Activated B cell treated with CpG ODN at 0.5 μM for 24 hours (primary cell): ENCODE results near the gene GRIK4. TPM values are rescaled to one million over a fixed set of nuclear protein-coding genes. Genes with fewer than 3 reads are reported as not detected.
"Not testable (repeated sequence)": the region's sequence is repeated elsewhere in the genome, so short reads cannot be mapped to it uniquely, and the experiment has no call there.

ENCODE experiments used
- ATAC-seq: fragments of 200-7000 bp; cut with Tn5 transposase; one replicate; pipeline ENCODE4 v1.10.0; 2021; ENCODE audit warnings: low read depth, mild to moderate bottlenecking, moderate library complexity
- CTCF ChIA-PET: fragments of 350-600 bp; sonication (Branson Sonifier 250); formaldehyde crosslinking; loops from one replicate; lab custom pipeline; 2021; ENCODE audit warnings: antibody characterized with exemption; lab: Charles Lee
- POLR2A ChIA-PET: fragments of 350-600 bp; sonication (Branson Sonifier 250); formaldehyde crosslinking; loops from one replicate; lab custom pipeline; 2021; ENCODE audit warnings: antibody characterized with exemption; lab: Charles Lee
- DNase-seq: peaks from one replicate; pipeline ENCODE4 v3.0.0; 2022
- H3K27ac Mint-ChIP-seq: one replicate; pipeline ENCODE4 v1.8.0; 2020; ENCODE audit warnings: mixed read lengths
- H3K27me3 Mint-ChIP-seq: one replicate; pipeline ENCODE4 v1.8.0; 2021; ENCODE audit warnings: mixed read lengths
- H3K36me3 Mint-ChIP-seq: one replicate; pipeline ENCODE4 v1.8.0; 2021; ENCODE audit warnings: low read depth, mixed read lengths
- H3K4me1 Mint-ChIP-seq: one replicate; pipeline ENCODE4 v1.8.0; 2021; ENCODE audit warnings: mixed read lengths
- H3K4me3 Mint-ChIP-seq: one replicate; pipeline ENCODE4 v1.8.0; 2020; ENCODE audit warnings: mild to moderate bottlenecking, mixed read lengths
- H3K9me3 Mint-ChIP-seq: one replicate; pipeline ENCODE4 v1.8.0; 2020; ENCODE audit warnings: mixed read lengths
- intact Hi-C: fragments of 100-400 bp; cut with micrococcal nuclease; formaldehyde crosslinking; loops from one replicate; pipeline ENCODE4 v1.15.1; 2024
- total RNA-seq: library from RNA; stranded (reverse); gene quantifications from 2 replicates; pipeline ENCODE4 v1.2.3, GENCODE V29; 2022
- TF ChIP-seq, protein P1 (sequence below): fragments of 200-600 bp; IDR thresholded peaks from one replicate; pipeline ENCODE4 v1.8.0; 2022; ENCODE audit warnings: antibody characterized with exemption, mild to moderate bottlenecking

The GRIK4 gene
- total RNA-seq, 1 donor from 2014 or later = not detected

DNA sequence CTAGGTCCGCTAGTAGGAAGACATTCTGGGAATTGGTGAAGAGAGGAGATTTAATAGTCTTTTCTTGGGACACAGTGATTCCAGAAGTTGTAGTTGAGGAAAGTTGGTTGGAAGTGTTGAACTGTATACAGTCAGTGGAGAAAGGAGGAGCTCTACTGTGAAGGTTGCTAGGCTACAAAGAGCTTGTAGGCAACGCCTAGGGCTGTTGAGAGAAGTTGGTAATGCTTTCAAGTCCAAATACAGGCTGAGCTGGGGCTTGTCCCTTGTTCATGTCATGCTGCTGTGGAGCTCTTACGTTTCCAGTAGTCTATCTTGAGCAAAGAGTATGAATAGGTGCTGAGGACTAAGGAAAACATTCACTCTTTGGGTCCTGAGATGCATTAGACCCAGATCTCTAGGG is 513.4 kb downstream of the GRIK4 start:
- POLR2A ChIA-PET = no interaction called here
- ATAC-seq = no peak
- intact Hi-C loops = loop anchor here (5.0 to 10.0 kb wide), 2 partner anchors 98 to 690 kb away; partner anchors contain the start of gene ARHGEF12

DNA sequence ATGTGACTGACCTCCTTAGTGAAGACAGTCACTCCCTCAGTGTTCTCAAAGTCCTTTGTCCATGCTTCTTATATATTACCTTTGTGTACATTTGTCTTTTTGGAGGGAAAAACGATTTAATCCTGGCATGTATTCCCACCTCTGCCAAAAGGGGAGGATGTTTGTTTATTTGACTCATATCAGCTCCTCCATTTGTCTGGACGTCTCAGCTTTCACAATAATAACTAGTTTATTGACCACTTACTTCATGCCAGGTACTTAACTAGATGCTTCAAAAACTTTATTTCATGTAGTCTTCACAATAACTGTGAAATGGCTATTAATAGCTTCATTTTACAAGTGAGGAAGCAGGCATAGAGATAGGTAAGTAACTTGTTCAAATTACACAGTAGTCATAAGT is 517.6 kb downstream of the GRIK4 start:
- POLR2A ChIA-PET = no interaction called here
- ATAC-seq = no peak
- TF ChIP-seq, protein P1, sequence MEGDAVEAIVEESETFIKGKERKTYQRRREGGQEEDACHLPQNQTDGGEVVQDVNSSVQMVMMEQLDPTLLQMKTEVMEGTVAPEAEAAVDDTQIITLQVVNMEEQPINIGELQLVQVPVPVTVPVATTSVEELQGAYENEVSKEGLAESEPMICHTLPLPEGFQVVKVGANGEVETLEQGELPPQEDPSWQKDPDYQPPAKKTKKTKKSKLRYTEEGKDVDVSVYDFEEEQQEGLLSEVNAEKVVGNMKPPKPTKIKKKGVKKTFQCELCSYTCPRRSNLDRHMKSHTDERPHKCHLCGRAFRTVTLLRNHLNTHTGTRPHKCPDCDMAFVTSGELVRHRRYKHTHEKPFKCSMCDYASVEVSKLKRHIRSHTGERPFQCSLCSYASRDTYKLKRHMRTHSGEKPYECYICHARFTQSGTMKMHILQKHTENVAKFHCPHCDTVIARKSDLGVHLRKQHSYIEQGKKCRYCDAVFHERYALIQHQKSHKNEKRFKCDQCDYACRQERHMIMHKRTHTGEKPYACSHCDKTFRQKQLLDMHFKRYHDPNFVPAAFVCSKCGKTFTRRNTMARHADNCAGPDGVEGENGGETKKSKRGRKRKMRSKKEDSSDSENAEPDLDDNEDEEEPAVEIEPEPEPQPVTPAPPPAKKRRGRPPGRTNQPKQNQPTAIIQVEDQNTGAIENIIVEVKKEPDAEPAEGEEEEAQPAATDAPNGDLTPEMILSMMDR = no peak
- H3K9me3 Mint-ChIP-seq = no peaks in the 10 kb centered on the region
- intact Hi-C loops = loop anchor here (10.0 kb wide), 1 partner anchor 694 kb away; the partner anchor contains the start of gene ARHGEF12
- no peaks in the 10 kb centered on the region for H3K27me3 Mint-ChIP-seq
- no peak for DNase-seq
- H3K36me3 Mint-ChIP-seq = peaks cover 8% of the 10 kb centered on the region
- H3K27ac Mint-ChIP-seq = no peak overlapping the region
- H3K4me1 Mint-ChIP-seq = peaks cover 18% of the 10 kb centered on the region
- CTCF ChIA-PET = no interaction called here
- no peak overlapping the region for H3K4me3 Mint-ChIP-seq

More for the DNA sequence above, 513.4 kb downstream of the GRIK4 start:
- CTCF ChIA-PET = no interaction called here
- TF ChIP-seq, protein P1 = no peak
- H3K36me3 Mint-ChIP-seq = peaks cover 3% of the 10 kb centered on the region
- H3K4me1 Mint-ChIP-seq = peaks cover 24% of the 10 kb centered on the region
- H3K4me3 Mint-ChIP-seq = peak overlapping the region; percentile 90
- H3K27me3 Mint-ChIP-seq = peaks cover 8% of the 10 kb centered on the region
- no peak for DNase-seq
- no peak overlapping the region for H3K27ac Mint-ChIP-seq
- no peaks in the 10 kb centered on the region for H3K9me3 Mint-ChIP-seq

DNA sequence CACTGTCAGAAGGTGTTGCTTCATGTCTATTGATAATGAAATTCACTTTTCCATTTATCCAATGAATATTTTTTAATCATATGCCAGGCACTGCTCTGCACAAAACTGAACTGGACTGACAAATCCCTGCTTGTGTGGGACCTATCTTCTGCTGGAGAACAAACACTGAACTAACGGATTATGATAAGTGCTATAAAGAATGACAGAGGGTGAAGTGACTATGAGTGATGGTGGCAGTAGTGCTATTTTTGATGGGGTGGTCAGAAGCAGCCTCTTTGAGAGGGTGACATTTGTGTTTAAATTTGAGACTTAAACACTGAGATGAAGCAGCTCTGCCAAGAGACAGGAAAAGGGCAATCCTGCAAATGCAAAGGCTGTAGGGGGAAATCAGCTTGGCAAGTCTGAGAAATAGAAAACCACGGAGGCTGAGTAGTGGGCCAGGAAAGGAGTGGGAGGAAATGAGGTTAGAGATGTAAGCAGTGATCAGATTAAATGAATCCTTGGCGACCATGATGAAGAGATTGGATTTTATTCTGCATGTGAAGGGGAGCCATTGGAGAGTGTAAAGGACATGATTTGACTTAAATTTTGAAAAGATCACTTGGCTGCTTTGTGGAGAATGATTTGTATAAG is 518.4 kb downstream of the GRIK4 start:
- Mint-ChIP-seq H3K27ac (peak overlapping the region; percentile 24), H3K4me1 (peaks cover 13% of the 10 kb centered on the region), H3K36me3 (peaks cover 8% of the 10 kb centered on the region), H3K27me3 (no peaks in the 10 kb centered on the region), H3K9me3 (no peaks in the 10 kb centered on the region), H3K4me3 (no peak overlapping the region)
- ChIA-PET CTCF (no interaction called here), POLR2A (no interaction called here)
- TF ChIP-seq, protein P1 = no peak
- ATAC-seq (no peak), DNase-seq (no peak)
- intact Hi-C loops = loop anchor here (10.0 kb wide), 1 partner anchor 695 kb away; the partner anchor contains the start of gene ARHGEF12

DNA sequence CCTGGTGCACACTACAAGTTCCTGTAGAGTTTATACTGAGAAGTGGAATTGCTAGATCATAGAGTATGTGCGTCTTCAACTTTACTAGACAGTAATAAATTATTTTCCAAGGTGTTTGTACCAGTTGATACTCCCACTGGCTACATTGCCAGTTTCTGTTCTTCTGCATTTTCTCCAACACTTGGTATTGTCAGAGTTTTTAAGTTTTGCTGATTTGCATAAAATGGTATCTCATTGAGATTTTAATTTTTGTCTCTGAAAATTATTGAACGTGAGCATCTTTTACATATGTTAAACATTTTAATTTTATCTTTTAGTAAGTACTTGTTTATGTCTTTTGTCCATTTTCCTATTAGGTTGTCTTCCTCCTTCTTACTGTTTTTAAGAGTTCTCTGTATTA is 519.6 kb downstream of the GRIK4 start:
- Mint-ChIP-seq H3K4me3 (no peak overlapping the region), H3K4me1 (peaks cover 3% of the 10 kb centered on the region), H3K9me3 (no peaks in the 10 kb centered on the region), H3K27ac (no peak overlapping the region), H3K36me3 (peaks cover 8% of the 10 kb centered on the region), H3K27me3 (no peaks in the 10 kb centered on the region)
- no peak for DNase-seq
- POLR2A ChIA-PET = no interaction called here
- ATAC-seq = no peak
- intact Hi-C loops = no loop called here
- TF ChIP-seq, protein P1 = no peak
- CTCF ChIA-PET = no interaction called here

DNA sequence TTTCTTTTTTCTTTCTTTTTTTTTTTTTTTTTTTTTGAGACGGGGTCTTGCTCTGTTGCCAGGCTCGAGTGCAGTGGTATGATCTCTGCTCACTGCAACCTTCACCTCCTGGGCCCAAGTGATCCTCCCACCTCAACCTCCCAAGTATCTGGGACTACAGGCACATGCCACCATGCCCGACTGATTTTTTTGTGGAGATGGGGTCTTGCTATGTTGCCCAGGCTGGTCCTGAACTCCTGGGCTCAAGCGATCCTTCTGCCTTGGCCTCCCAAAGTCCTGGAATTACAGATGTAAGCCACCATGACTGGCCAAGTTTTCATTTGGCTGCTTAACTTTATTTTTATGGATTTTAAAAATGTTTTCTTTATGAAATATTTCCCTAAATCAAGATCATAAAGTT is 520.1 kb downstream of the GRIK4 start:
- POLR2A ChIA-PET, intact Hi-C loops, H3K27ac Mint-ChIP-seq, H3K4me3 Mint-ChIP-seq, H3K27me3 Mint-ChIP-seq, H3K9me3 Mint-ChIP-seq, CTCF ChIA-PET, ATAC-seq, H3K4me1 Mint-ChIP-seq, DNase-seq, H3K36me3 Mint-ChIP-seq: not testable (repeated sequence)
